OCI-LY3 (cell line): ENCODE results near the gene CA10.

Source experiments
- CTCF ChIP-seq: fragments of 200-600, 300-600 bp; sonication (generic); IDR thresholded peaks from 2 replicates; pipeline ENCODE4 v1.5.1; 2014; ENCODE audit warnings: antibody characterized with exemption, low read length, low read depth
- EZH2phosphoT487 ChIP-seq: fragments of 200-600 bp; shearing (Covaris generic); IDR thresholded peaks from 2 replicates; pipeline ENCODE4 v1.6.1; 2018; ENCODE audit warnings: antibody characterized with exemption, mixed run types, low read depth

- no peak for TF ChIP-seq CTCF
- no peak for TF ChIP-seq EZH2phosphoT487
Observed at GRCh38 chr17:51799240-51799639, 359.3 kb downstream of the CA10 start.
